K562 (cell line): ENCODE measurements around the gene BRSK1. TPM values are rescaled to one million over a fixed set of nuclear protein-coding genes. Genes with fewer than 3 reads are reported as not detected.

Experiments
- BHLHE40 ChIP-seq: IDR thresholded peaks from 2 replicates; pipeline ENCODE4 v1.6.1; 2011; ENCODE audit warnings: low read length, improper control_type of control experiment
- CTBP1 ChIP-seq: fragments of 450-650 bp; IDR thresholded peaks from 2 replicates; pipeline ENCODE4 v1.6.1; 2016; ENCODE audit warnings: borderline replicate concordance
- GTF2A2 ChIP-seq: IDR thresholded peaks from 2 replicates; pipeline ENCODE4 v1.6.1; 2016; ENCODE audit warnings: mild to moderate bottlenecking, missing genetic modification characterization, missing compliant biosample characterization
- GTF2F1 ChIP-seq: IDR thresholded peaks from 2 replicates; pipeline ENCODE4 v1.6.1; 2011; ENCODE audit warnings: low read depth, low read length, improper control_type of control experiment
- HDAC1 ChIP-seq, 2 experiments: fragments of 450-650 bp; IDR thresholded peaks; 2 replicates each; pipeline ENCODE4 v1.6.1; 2016 to 2017; ENCODE audit warnings: inconsistent platforms in 1 of 2, mild to moderate bottlenecking in 1 of 2, moderate library complexity in 1 of 2
- IRF2 ChIP-seq: sonication (generic); formaldehyde crosslinking; IDR thresholded peaks from 2 replicates; pipeline ENCODE4 v1.8.1; 2022; ENCODE audit warnings: mild to moderate bottlenecking, missing genetic modification reagents
- MEIS2 ChIP-seq: fragments of 450-650 bp; IDR thresholded peaks from 2 replicates; pipeline ENCODE4 v1.6.1; 2014; ENCODE audit warnings: mild to moderate bottlenecking; ENCODE audit not compliant: partially characterized antibody
- MTA3 ChIP-seq: fragments of 450-650 bp; formaldehyde crosslinking; IDR thresholded peaks from 2 replicates; pipeline ENCODE4 v1.6.1; 2017; ENCODE audit warnings: mild to moderate bottlenecking, borderline replicate concordance
- RBM25 ChIP-seq: fragments of 200-400 bp; formaldehyde crosslinking; IDR thresholded peaks from 2 replicates; pipeline ENCODE4 v1.6.1; 2018; ENCODE audit warnings: low read length, low read depth, moderate library complexity; ENCODE audit not compliant: severe bottlenecking
- RCOR1 ChIP-seq, 2 experiments: IDR thresholded peaks; 2 replicates each; pipeline ENCODE4 v1.6.1; 2012; ENCODE audit warnings: low read depth in 2 of 2, low read length in 2 of 2, borderline replicate concordance in 1 of 2, improper control_type of control experiment in 1 of 2
- SMC3 ChIP-seq: conservative IDR thresholded peaks from 2 replicates; pipeline ENCODE4 v1.6.1; 2011; ENCODE audit warnings: low read depth, low read length, improper control_type of control experiment; ENCODE audit not compliant: insufficient read depth
- TEAD2 ChIP-seq: fragments of 450-650 bp; IDR thresholded peaks from 2 replicates; pipeline ENCODE4 v1.6.1; 2016; ENCODE audit warnings: missing genetic modification characterization, control low read depth, missing compliant biosample characterization
- XRCC5 ChIP-seq: fragments of 200-400 bp; formaldehyde crosslinking; IDR thresholded peaks from 2 replicates; pipeline ENCODE4 v1.6.1; 2017; ENCODE audit warnings: low read depth, mild to moderate bottlenecking, low read length
- polyA plus RNA-seq, 8 experiments: library from polyadenylated mRNA; depleted of rRNA in 4 of 8; stranded (reverse) in 5 of 8; unstranded in 3 of 8; fragments of >200 nt; fragmentation: Nextera tagmentation in 2 of 8; fragmentation: Illumina TruSeq in 1 of 8; extraction: Ambion mirVana in 2 of 8; extraction: Trizol in 1 of 8; gene quantifications; 2 replicates each; pipeline versions ENCODE4 v1.2.1 to v1.2.3, GENCODE V29; 2011 to 2014; ENCODE audit warnings: inconsistent platforms in 1 of 8, missing spikeins in 1 of 8
- total RNA-seq, 7 experiments: library from RNA; depleted of rRNA in 6 of 7; stranded (reverse); fragments of >200 nt in 6 of 7; fragmentation: Illumina TruSeq in 2 of 7; extraction: Trizol in 2 of 7; gene quantifications; 2 replicates each; pipeline versions ENCODE4 v1.2.1 to v1.2.3, GENCODE V29; 2011 to 2021; ENCODE audit warnings: low replicate concordance in 1 of 7
- TF ChIP-seq, protein P1 (sequence below): fragments of 250-450 bp; sonication (Bioruptor Pico); IDR thresholded peaks from 2 replicates; pipeline ENCODE4 v1.5.0; 2020; ENCODE audit warnings: mild to moderate bottlenecking
- TF ChIP-seq, protein P2 (sequence below): IDR thresholded peaks from 2 replicates; pipeline ENCODE4 v1.6.1; 2011; ENCODE audit warnings: borderline replicate concordance, low read depth, mild to moderate bottlenecking, moderate library complexity, low read length; ENCODE audit not compliant: insufficient read depth, poor library complexity, severe bottlenecking
- TF ChIP-seq, protein P3 (sequence below): fragments of 250-450 bp; sonication (Bioruptor Pico); IDR thresholded peaks from 2 replicates; pipeline ENCODE4 v1.8.0; 2022; ENCODE audit warnings: moderate library complexity, mild to moderate bottlenecking, inconsistent platforms
- TF ChIP-seq, protein P4 (sequence below): fragments of 150-350 bp; IDR thresholded peaks from 2 replicates; pipeline ENCODE4 v1.6.1; 2014; ENCODE audit warnings: low read depth, mild to moderate bottlenecking, low read length, borderline replicate concordance

BRSK1 gene
- total and polyA plus RNA-seq, 9 of the 15 experiments (the other 6 are each of a cell fraction or from before 2014, with no cell fraction given) = 1.7 to 9.3 (median 3.8) TPM; not detected in 2

DNA sequence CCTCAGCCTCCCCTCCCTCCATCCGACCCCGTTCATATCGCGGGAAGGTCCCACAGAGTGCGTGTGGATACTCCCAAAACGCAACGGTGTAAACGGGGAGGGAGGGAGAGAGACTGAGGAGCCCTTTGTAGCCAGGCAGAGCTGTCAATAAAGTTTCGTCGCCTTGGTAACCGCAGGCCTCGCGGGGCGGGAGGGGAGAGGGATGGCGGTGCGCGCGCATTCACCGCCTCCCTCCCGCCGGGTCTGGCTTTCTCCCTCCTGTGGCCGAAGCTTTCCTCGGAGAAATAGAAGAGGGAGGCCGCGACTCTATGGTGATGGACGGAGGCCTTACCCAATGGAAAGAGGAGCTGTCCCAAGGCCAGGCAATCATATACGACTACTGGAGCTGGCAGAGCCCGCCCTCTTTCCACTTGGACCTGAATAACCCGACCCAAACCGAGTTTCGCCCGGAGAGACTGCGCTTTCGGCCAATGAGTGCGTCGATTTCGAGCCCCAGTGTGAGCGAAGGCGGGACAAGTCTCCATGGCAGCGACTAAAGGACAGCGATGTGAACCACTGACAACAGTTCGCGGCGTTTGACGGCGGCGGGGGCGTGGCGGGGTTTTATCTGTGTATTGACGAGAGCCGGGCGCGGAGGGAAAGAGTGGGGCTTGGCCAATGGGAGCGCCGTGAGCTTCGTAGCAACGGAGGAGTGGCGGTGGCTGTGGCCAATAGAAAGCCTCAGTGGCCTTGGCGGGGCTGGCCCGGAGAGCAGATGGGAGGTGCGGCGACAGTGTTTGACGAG is 55.5 kb downstream of the BRSK1 start, which contains the start of gene KMT5C (continued):
- TF ChIP-seq XRCC5 (0 out of 2 replicates have a peak, but pooled peaks have one; percentile 63), HDAC1 (IDR thresholded peaks at IDR 0.05) (no peak), BHLHE40 (no peak), TEAD2 (tag) (no peak), GTF2A2 (tag) (no peak), RCOR1 (IDR thresholded peaks at IDR 0.05; ENCODE audit: borderline replicate concordance in 1 of 2, low read depth in 2 of 2, low read length in 2 of 2) (peak in 1 of 2 experiments; percentile 73; a peak in 2 of 4 replicates), RBM25 (peak; percentile 97), CTBP1 (peak; percentile 9; the same call in 1 of the 2 replicates), IRF2 (CRISPR knock-in tag) (no peak), GTF2F1 (peak; percentile 12; the same call in 1 of the 2 replicates), MEIS2 (peak; percentile 72), MTA3 (peak; percentile 92; the same call in 1 of the 2 replicates), SMC3 (peak; percentile 39; the same call in 1 of the 2 replicates)
- TF ChIP-seq, protein P1, sequence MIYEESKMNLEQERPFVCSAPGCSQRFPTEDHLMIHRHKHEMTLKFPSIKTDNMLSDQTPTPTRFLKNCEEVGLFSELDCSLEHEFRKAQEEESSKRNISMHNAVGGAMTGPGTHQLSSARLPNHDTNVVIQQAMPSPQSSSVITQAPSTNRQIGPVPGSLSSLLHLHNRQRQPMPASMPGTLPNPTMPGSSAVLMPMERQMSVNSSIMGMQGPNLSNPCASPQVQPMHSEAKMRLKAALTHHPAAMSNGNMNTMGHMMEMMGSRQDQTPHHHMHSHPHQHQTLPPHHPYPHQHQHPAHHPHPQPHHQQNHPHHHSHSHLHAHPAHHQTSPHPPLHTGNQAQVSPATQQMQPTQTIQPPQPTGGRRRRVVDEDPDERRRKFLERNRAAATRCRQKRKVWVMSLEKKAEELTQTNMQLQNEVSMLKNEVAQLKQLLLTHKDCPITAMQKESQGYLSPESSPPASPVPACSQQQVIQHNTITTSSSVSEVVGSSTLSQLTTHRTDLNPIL (CRISPR knock-in tag) = no peak
- TF ChIP-seq, protein P2, sequence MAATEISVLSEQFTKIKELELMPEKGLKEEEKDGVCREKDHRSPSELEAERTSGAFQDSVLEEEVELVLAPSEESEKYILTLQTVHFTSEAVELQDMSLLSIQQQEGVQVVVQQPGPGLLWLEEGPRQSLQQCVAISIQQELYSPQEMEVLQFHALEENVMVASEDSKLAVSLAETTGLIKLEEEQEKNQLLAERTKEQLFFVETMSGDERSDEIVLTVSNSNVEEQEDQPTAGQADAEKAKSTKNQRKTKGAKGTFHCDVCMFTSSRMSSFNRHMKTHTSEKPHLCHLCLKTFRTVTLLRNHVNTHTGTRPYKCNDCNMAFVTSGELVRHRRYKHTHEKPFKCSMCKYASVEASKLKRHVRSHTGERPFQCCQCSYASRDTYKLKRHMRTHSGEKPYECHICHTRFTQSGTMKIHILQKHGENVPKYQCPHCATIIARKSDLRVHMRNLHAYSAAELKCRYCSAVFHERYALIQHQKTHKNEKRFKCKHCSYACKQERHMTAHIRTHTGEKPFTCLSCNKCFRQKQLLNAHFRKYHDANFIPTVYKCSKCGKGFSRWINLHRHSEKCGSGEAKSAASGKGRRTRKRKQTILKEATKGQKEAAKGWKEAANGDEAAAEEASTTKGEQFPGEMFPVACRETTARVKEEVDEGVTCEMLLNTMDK = peak; percentile 54
- TF ChIP-seq, protein P3, sequence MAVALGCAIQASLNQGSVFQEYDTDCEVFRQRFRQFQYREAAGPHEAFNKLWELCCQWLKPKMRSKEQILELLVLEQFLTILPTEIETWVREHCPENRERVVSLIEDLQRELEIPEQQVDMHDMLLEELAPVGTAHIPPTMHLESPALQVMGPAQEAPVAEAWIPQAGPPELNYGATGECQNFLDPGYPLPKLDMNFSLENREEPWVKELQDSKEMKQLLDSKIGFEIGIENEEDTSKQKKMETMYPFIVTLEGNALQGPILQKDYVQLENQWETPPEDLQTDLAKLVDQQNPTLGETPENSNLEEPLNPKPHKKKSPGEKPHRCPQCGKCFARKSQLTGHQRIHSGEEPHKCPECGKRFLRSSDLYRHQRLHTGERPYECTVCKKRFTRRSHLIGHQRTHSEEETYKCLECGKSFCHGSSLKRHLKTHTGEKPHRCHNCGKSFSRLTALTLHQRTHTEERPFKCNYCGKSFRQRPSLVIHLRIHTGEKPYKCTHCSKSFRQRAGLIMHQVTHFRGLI (CRISPR knock-in tag) = no peak
- TF ChIP-seq, protein P4, sequence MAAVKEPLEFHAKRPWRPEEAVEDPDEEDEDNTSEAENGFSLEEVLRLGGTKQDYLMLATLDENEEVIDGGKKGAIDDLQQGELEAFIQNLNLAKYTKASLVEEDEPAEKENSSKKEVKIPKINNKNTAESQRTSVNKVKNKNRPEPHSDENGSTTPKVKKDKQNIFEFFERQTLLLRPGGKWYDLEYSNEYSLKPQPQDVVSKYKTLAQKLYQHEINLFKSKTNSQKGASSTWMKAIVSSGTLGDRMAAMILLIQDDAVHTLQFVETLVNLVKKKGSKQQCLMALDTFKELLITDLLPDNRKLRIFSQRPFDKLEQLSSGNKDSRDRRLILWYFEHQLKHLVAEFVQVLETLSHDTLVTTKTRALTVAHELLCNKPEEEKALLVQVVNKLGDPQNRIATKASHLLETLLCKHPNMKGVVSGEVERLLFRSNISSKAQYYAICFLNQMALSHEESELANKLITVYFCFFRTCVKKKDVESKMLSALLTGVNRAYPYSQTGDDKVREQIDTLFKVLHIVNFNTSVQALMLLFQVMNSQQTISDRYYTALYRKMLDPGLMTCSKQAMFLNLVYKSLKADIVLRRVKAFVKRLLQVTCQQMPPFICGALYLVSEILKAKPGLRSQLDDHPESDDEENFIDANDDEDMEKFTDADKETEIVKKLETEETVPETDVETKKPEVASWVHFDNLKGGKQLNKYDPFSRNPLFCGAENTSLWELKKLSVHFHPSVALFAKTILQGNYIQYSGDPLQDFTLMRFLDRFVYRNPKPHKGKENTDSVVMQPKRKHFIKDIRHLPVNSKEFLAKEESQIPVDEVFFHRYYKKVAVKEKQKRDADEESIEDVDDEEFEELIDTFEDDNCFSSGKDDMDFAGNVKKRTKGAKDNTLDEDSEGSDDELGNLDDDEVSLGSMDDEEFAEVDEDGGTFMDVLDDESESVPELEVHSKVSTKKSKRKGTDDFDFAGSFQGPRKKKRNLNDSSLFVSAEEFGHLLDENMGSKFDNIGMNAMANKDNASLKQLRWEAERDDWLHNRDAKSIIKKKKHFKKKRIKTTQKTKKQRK = peak; percentile 96
